GM12872 (cell line): ENCODE results near the gene KRT8.

Source experiments
- TF ChIP-seq, protein P1 (sequence below): IDR thresholded peaks from 3 replicates; pipeline ENCODE4 v1.5.1; 2011; ENCODE audit warnings: low read depth, mild to moderate bottlenecking, low read length, moderate library complexity; ENCODE audit not compliant: insufficient read depth

Gene KRT8

DNA sequence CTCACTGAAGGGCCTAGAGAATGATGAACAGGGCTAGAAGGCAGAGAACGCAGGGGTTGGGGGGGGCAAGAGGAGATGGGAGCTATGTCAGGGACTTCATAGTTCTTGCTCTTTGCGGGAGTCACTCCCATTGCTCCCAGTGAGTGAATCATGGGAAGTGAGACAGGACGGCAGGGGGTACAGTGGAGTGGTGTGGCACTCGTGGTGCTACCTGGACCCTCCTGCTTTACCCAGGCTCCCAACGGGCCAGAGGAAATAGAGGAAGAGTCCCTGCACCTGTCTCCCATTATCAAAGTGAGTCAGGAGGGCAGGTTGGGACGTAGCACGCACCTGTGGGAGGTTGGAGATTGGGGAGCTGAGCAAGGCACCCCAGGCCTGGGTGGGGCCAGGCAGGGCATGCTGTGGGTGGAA is 1.3 kb upstream of the KRT8 start:
- TF ChIP-seq, protein P1, sequence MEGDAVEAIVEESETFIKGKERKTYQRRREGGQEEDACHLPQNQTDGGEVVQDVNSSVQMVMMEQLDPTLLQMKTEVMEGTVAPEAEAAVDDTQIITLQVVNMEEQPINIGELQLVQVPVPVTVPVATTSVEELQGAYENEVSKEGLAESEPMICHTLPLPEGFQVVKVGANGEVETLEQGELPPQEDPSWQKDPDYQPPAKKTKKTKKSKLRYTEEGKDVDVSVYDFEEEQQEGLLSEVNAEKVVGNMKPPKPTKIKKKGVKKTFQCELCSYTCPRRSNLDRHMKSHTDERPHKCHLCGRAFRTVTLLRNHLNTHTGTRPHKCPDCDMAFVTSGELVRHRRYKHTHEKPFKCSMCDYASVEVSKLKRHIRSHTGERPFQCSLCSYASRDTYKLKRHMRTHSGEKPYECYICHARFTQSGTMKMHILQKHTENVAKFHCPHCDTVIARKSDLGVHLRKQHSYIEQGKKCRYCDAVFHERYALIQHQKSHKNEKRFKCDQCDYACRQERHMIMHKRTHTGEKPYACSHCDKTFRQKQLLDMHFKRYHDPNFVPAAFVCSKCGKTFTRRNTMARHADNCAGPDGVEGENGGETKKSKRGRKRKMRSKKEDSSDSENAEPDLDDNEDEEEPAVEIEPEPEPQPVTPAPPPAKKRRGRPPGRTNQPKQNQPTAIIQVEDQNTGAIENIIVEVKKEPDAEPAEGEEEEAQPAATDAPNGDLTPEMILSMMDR: no peak

DNA sequence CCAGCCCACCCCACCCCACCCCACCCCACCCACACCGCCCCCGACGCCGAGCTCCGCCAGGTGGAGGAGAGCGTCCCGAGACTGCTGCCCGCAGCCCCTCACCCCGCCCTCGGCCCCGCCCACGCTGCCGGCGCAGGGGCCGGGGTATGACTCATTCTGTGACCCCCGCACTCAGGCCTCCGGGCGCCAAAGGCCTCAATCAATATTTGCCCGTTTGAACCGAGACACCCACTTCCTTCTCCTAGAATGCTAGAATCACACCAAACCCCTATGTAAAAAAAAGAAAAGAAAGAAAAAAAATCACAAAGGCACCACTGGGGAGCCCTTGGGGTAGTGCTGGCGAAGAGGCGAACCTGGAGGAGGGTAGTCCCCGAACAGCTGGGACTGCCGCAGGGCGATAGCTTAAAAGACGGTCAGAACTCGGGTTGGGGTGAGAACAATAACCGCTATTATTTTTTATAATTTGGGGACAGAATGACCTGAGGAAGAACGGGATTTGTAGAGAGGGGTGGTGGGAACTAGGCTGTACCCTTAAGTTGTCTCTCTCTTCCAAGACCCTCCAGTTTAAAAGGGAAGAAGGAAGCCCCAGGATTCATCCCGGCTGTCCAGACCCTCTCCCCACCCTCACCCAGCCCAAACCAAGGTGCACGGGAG is 894 bp downstream of the KRT8 start:
- TF ChIP-seq, protein P1: no peak

DNA sequence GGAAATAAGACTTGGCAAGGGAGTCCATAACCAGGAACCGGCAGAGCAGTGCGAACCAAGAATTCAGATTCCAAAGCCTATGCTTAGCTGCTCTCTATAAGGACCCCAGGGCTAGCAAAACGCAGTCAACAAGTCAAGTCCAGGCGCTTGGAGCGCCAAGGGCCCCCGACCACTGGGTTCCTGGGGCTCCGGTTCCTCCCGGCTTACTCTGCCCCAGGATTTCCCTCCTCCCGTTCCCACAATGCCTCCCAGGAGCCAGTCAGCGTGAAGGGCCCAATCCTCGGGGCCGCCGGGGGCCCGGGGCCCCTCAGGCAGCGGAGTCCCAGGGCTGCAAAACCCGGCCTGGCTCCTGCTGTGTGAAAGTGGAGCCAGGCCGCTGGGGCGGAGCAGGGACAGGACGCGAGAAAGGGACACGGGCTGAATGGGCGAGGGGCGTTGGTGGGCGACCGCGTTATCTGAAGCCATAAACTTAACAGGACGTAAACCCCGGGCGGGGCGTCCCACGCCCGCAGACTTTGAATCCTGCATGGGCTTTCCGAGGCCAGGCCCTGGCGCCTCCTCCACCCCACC is 1.5 kb downstream of the KRT8 start:
- TF ChIP-seq, protein P1: no peak

DNA sequence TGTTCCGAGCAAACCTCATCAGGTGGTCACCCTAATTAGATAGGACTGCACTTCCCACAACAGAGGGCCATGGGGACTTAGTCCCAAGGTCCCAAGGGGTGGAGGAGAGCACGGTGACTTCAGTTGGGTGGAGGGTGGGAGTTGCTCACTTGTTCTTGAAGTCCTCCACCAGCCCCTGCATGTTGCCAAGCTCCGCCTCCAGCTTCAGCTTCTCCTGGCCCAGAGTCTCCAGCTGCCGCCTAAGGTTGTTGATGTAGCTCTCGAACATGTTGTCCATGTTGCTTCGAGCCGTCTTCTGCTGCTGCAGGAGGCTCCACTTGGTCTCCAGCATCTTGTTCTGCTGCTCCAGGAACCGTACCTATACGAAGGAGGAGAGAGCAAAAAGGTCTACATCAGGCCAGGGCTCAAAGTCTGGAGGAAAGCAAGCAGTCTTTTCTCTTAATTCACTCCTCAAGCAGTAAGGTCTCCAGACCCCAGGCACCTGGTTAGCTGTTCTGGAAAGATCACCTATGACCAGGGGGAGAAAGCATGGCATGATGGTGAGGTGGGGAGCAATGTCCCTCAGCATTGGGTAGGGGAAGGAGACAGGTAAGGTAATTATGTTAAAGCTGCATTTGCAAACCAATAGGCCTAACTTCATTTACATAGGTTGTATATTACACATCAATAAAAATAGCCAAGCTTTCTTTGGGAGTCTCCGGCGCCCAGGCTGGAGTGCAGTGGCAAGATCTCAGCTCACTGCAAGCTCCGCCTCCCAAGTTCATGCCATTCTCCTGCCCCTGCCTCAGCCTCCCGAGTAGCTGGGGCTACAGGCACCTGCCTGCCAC is 2.9 kb downstream of the KRT8 start:
- TF ChIP-seq, protein P1: no peak

DNA sequence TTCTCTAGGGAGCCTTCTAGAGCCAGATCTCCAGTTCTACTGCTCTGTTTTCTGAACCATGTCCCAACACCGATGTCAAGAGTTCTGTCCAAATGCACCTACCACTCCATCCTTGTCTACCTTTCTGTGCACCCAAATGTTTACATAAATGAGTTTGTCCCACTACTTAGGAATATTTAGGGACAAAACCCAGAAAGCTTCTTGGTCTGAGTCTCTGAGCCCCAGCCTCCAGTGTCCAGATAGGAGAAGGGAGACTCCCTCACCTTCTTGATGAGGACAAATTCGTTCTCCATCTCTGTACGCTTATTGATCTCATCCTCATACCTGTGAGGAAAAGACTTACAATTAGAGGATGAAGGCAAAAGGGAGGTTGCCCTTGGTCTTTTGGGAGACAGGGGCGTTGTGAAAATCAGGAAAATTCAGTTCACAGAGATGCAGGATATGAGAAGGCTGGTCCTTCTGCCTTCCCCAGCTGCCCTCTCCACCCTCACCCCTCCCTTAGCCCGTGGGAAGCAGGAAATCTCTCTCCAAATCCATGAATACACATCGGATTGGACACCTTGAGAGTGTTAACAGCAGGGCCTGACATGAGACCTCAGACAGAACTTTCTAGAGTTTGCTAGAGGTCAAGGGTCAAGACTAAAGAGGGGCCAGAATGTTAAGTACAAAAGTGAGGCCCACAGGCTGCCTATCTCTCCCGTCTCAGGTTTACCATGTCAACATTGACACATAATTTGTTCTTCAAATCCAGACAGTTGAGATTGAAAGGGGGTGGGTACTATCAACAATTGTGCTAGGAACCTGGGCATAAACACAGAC is 3.8 kb downstream of the KRT8 start:
- TF ChIP-seq, protein P1: no peak

DNA sequence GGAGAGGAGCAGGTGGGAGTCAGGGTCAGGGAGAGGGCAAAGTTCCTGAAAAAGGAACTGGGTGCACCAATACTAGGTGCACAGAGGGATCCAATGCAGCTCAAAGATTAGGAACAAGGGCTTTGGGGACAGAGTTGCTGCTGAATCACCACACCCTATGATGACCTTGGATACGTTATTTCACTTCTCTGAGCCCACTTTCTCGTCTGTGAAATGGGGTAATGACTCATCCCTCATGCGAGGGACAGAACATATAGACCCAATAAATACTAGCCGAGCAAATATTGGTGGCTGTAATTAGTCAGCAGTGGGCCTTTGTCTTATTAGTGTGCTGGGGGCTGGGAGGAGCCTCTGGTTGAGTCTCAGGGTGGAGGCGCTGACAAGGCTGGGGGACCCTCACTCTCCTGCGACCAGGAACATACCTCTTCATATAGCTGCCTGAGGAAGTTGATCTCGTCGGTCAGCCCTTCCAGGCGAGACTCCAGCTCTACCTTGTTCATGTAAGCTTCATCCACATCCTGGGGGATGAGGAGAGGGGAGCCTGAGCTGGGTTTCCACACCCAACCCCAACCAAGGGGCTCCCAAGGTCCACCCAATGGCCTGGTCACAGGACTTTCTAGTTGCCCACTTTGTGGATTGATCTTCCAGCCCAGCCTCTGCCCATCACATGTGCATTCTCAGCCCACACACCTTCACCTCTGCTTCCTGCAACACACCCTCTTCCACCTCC is 4.5 kb downstream of the KRT8 start:
- TF ChIP-seq, protein P1: no peak
